NCI-H345 treated with DMSO at 0.1 percent for 48 hours (cell line): ENCODE measurements around the gene ABCA7.
"Not testable (repeated sequence)": the region's sequence is repeated elsewhere in the genome, so short reads cannot be mapped to it uniquely, and the experiment has no call there.

ENCODE experiments used
- DNase-seq: peaks from one replicate; lab custom pipeline; 2025; ENCODE audit not compliant: unreplicated experiment; lab: John Stamatoyannopoulos, UW

ABCA7 gene

DNA sequence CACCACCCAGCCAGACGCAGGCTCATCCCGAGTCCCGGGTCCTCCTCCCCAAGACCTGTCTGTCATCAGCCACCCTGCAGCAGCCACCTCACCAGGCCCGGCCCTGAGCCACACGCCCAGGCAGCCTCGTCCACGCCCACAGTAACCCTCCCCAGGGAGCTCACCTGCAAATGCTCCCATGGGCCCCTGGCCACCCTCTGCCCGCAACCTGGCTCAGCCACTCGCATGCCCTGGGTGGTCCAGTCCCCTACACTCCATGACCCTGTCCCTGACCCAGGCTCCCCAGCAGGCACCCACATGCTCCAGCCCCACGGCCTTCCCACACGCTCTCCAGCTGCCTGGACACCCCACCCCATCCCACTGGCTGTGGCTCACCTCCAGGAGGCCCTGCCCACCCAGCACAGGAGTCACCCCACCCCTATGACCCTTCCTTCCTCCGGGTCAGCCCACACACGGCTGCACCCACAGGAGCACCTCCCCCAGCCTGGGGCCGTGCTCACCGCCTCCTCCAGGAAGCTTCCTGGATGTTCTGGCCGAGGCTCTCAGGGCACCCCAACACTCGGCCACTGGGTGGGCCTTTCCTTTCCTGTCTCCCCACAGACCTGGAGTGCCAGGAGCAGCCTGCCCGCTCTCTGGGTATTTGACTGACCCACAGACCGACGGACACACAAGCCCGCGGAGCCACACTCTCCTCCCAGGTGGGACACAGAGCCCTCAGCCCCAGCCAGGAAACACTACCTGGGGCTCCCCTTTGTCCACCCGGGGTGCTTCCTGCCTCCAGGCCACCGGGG is 22.6 kb upstream of the ABCA7 start:
- DNase-seq = no peak

DNA sequence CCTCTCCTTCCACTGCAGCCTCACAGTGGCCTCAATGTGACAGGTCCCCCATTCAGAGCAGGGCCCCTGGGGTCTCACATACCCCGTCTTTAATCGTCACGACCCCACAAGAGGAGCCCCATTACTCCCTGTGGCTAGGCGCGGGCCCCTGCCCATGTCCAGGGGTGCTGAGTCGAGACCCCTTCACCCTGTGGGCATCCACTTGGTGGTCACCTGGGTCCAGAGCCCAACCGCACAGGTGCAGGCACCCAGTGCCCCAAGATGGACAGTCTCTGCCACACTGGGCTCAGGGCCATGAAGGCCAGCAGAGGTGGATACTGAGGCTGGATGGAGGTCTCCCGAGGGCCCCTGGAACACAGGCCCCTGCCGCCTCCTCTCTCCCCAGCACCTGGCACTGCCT is 22.0 kb upstream of the ABCA7 start:
- DNase-seq = no peak

DNA sequence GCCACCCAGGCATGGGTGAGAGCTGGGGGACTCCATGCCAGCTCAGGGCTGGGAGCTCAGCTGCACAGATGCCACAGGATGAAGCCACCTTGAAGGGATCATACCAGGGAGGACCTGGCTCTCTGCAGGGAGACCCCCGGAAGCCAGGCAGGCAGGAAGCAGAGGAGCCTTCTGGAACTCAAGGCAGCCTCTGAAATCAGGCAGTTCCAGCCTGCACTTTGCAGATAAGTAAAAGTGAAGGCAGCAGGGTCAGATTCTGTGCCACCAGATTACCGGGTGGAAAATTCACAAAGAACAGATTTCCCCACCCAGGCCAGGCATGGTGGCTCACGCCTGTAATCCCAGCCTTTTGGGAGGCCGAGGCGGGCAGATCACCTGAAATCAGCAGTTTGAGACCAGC is 21.5 kb upstream of the ABCA7 start:
- DNase-seq = no peak

GRCh38 chr19:1018932-1019615 is 20.8 kb upstream of the ABCA7 start:
- DNase-seq = no peak

DNA sequence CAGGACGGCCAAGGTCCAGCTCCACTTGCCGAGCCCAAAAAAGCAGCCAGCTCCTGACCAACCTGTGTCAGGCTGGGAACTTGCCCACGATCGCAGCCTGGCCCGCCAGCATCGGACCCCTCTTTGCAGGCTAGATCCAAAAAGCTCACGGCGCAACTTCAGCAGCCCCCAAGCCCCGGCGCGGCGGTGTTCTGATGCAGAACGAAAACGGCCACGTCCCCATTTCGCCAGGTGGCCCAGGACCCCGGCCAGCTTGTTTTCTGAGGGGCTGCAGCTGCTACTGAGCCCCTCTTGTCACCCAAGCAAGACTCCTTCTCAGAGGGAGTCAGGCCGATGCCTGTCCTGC is 20.3 kb upstream of the ABCA7 start:
- no peak for DNase-seq

DNA sequence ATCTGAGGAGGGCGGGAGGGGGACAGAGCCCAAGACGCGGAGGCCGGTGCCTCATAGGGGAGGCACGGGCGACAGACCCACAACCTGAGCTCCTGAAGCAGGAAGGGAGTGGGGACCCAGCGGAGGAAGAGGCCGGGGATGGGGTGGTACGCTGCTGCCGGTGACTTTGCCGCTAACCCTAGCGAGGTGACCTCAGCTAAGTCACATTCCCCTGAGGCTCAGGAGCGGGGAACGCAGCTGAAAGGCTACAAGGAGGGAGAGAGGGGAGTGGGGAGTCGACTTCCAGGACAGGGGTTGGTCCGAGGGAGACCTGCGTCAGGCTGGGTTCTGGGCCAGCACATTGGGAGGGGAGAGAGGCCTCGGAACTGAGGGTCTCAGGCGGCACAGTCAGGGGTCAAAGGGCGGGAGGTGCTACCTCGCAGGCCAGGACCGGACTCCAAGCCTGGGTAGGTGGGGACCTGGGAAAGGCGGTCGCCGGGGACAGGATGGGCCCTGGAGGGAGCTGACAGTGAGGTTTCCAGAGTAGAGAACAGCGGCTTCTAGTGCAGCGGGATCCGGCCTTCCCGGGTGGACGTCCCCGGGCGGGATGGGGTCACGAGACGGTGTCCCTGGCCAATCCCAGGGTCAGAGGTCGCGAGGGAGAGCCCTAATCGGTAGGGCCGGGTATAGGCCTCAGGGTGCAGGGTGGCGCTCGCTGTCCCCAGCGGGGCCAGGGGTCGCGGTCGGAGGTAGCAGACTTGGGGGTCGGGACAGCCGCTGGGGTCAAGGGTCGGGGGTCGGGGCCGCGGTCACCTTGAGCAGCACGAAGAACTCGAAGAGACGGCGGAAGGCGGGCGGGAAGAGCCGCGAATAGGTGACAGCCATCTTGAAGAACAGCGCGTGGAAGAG is 19.7 kb upstream of the ABCA7 start:
- DNase-seq = no peak

- peak; percentile 93 for DNase-seq
Observed at GRCh38 chr19:1020868-1021425, 19.0 kb upstream of the ABCA7 start, which contains the start of gene TMEM259. TSS of gene TMEM259 (minus strand) at chr19:1021123. CDS start at chr19:1020996, 127 bp downstream.

DNA sequence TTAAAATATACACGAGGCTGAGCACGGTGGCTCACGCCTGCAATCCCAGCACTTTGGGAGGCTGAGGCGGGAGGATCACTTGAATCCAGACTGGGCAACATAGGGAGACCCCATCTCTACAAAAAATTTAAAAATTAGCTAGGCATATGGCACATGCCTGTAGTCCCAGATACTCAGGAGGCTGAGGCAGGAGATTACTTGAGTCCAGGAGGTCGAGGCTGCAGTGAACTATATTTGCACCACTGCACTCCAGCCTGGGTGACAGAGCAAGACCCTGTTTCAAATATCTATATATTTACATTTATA is 16.1 kb upstream of the ABCA7 start:
- not testable (repeated sequence) for DNase-seq

GRCh38 chr19:1025080-1025479 is 14.8 kb upstream of the ABCA7 start:
- not testable (repeated sequence) for DNase-seq

DNA sequence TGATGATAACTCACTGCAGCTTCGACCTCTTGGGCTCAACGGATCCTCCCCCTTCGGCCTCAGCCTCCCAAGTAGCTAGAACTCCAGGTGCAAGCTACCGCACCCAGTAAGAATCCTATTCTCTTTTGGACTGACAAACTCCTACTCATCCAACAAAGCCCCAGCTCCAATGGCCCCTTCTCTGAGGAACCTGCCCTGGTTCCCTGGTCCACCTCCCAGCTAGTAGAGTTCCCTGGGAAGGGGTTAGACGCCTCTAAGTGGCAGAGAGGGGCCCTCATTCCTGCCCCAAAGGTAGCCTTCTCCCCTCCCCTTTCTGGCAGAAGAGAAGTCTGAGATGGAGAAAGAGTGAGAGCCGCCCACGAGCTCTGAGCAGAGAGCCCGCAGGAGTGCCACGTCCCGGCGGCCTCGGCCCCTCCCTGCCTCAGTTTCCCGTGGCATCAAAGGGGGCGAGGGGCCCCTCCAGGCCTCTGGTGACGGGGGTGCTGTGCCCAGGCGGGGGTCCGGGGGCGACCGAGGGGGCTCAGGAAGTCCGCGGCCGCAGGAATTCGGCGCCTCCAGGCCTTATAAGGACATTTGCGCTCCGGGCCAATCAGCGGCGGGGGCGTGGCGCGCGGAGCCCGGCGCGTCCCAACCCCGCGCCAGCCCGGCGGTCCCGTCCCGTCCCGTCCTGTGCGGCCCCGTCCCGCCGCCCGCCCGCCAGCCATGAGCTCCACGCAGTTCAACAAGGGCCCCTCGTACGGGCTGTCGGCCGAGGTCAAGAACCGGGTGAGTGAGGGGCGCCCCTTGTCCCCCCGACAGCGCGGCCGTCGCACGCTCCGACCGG is 13.7 kb upstream of the ABCA7 start, which contains the start of gene CNN2:
Gene CNN2 (plus strand): TSS at position 649 of the 823 bp plus-strand sequence. CDS start 54 bp downstream, at position 703.
- DNase-seq = no peak

DNA sequence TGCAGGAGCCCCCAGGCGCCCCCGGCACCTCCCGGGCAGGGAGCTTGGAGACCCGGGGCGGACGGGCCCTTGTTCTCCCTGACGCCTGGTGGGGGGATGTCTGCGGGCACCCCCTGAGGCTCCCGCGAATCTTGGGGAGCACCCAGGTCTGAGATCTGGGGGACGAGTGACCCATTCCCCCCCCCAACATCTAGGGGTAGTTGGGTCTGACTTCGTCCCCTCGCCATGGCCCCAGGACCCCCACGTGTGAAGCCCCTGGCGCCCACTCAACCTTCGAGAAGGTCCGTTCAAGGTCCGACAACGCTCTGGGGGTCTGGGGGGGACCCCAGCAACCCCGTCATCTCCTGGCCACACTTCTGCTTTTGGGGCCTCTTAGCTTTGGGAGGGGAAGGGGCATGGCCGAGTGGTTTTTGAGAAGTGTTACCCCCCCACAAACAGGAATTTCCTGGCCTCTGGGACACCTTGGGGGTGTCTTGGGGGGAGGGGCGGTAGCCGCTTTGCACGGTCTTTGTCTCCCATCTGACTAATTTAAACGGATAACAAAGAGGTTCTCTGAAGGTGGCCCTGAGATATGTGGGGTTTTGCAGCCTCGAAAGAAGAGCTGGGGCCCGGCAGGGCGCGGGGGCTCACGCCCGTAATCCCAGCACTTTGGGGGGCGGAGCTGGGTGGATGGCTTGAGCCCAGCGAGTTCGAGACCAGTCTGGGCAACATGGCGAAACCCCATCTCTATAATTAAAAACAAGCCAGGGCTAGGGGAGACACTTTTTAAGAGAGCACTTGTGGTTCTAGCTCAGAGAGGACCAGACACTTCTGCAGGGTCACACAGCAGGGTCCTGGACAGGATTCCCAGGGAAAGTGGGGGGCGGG is 12.9 kb upstream of the ABCA7 start:
- no peak for DNase-seq

DNA sequence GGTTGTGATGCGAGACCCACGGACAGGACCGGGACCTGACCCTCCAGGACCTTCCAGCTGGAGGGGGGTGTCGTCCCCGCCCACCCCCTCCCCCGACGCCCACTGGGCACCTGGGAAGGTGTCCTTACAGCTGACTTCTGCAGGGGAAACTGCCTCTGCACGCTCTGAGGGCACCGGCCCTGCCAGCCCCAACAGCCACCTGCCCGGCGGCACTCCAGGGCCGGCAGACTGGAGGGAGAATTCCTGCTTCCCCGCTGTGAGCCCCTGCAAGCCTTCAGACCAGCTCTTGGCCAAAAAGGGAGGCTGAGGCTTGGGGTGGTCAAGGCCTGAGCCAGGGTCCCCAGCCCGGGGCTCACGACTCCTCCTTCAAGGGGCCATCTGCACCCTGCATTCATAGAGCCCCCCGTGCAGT is 12.3 kb upstream of the ABCA7 start:
- DNase-seq = no peak

GRCh38 chr19:1028062-1028926 is 11.6 kb upstream of the ABCA7 start:
- no peak for DNase-seq

GRCh38 chr19:1032264-1032867 is 7.5 kb upstream of the ABCA7 start:
- DNase-seq = no peak

DNA sequence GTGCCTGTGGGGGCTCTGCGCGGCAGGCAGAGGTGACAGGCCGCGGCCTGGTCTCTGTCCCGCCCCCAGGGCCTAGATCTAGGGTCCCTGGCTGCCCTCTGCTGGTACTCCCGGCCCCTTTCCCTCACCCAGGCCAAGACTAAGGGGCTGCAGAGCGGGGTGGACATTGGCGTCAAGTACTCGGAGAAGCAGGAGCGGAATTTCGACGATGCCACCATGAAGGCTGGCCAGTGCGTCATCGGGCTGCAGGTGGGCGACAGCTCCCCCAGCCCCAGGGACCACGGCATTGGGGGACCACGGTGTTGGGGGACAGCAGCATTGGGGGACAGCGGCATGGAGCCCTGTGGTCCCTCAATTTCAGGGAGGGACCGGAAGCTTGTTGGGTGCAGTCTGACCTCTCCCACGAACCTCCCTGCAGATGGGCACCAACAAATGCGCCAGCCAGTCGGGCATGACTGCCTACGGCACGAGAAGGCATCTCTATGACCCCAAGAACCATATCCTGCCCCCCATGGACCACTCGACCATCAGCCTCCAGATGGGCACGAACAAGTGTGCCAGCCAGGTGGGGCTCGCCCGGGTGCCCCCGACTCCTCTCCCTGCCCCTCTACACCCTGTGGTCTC is 3.8 kb upstream of the ABCA7 start:
- DNase-seq = no peak

DNA sequence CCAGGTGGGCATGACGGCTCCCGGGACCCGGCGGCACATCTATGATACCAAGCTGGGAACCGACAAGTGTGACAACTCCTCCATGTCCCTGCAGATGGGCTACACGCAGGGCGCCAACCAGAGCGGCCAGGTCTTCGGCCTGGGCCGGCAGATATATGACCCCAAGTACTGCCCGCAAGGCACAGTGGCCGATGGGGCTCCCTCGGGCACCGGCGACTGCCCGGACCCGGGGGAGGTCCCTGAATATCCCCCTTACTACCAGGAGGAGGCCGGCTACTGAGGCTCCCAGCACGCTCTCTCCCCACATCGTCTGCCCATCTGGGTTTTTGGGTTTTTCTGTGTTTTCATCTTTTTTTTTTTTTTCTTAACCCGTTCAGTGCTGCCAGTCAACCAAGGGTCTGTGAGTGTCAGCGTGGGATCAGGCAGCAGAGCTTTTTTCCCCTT is 2.3 kb upstream of the ABCA7 start:
- no peak for DNase-seq

GRCh38 chr19:1038978-1039645 is 795 bp upstream of the ABCA7 start:
- DNase-seq = no peak
